ENCODE measurements around the gene PFDN2.

The PFDN2 gene

DNA sequence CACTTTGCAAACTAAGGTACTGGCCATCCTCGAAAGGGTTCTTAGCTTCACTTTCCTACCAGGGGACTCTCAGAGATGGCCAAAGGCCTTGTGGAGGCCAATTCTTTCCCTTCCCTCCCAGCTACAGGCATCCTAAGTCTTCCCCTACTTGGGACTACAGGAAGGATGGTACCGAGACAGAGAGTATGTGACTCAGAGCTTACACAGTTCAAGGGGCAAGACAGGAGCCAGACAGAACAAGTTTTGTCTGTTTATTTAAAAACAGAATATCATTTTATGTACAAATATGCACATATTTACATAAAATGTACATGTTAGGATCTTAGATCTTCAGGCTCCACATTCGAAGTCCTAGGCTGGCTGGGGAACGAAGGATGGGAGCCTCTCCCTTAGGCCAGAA, 47.1 kb downstream of the PFDN2 start:
- H3K4me1 ChIP-seq = no peaks in the 10 kb centered on the region

DNA sequence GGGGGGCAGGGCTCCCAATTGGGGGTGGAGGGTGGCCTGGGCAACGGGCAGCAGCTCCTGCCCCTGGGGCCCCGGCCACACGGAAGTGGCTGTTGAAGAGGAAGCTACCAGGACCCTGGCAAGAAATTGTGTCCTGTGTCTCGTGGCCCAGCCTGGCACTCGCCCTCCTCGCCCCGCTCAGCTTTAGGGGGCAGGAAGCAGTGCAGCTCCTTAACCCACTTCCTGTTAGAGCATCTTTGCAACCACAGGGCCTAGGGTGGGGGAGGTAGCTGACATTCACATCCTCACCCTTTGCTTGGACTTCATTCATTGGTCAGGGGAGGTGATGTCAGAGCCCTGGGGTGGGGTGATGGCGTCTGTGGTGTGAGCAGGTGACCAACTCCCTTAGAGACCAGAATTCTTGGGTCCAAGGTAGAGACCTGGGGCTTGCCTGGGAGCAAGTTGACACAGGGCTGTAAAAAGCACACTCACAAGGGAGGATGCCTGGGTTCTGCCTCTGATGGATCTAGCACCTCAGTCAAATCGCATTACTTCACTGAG, 48.0 kb downstream of the PFDN2 start, which contains the start of gene ARHGAP30:
Gene ARHGAP30 (minus strand): TSS at position 161 of the 540 bp plus-strand sequence. CDS start 267 bp downstream, outside the sequence.
- Histone ChIP-seq H3K4me3 (ENCODE audit: low read depth, low read length) (no peak within 1 kb of the TSS), H3K27ac (no peak within 1 kb of the TSS), H3K4me1 (no peaks in the 10 kb centered on the region), H3K9ac (no peak within 1 kb of the TSS), H3K4me2 (ENCODE audit: low read length) (no peak within 1 kb of the TSS), H2AFZ (no peak within 1 kb of the TSS), H3K79me2 (no peaks in the 10 kb centered on the region), H3K36me3 (ENCODE audit: control insufficient read depth, insufficient read depth, low read length) (no peaks in the 10 kb centered on the region), H3K9me3 (ENCODE audit: control insufficient read depth, low read length) (no peaks in the 10 kb centered on the region), H3K27me3 (ENCODE audit: control insufficient read depth, insufficient read depth, low read length) (no peaks in the 10 kb centered on the region)
- TF ChIP-seq, protein P1, sequence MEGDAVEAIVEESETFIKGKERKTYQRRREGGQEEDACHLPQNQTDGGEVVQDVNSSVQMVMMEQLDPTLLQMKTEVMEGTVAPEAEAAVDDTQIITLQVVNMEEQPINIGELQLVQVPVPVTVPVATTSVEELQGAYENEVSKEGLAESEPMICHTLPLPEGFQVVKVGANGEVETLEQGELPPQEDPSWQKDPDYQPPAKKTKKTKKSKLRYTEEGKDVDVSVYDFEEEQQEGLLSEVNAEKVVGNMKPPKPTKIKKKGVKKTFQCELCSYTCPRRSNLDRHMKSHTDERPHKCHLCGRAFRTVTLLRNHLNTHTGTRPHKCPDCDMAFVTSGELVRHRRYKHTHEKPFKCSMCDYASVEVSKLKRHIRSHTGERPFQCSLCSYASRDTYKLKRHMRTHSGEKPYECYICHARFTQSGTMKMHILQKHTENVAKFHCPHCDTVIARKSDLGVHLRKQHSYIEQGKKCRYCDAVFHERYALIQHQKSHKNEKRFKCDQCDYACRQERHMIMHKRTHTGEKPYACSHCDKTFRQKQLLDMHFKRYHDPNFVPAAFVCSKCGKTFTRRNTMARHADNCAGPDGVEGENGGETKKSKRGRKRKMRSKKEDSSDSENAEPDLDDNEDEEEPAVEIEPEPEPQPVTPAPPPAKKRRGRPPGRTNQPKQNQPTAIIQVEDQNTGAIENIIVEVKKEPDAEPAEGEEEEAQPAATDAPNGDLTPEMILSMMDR (IDR thresholded peaks at IDR 0.05) = no peak

More for the DNA sequence above, 47.1 kb downstream of the PFDN2 start:
- Histone ChIP-seq H2AFZ (no peak overlapping the region), H3K9ac (no peak overlapping the region), H3K4me2 (ENCODE audit: low read length) (no peak overlapping the region), H3K27me3 (ENCODE audit: control insufficient read depth, insufficient read depth, low read length) (no peaks in the 10 kb centered on the region), H3K9me3 (ENCODE audit: control insufficient read depth, low read length) (no peaks in the 10 kb centered on the region), H3K36me3 (ENCODE audit: control insufficient read depth, insufficient read depth, low read length) (no peaks in the 10 kb centered on the region), H3K4me3 (ENCODE audit: low read depth, low read length) (no peak overlapping the region), H3K79me2 (no peaks in the 10 kb centered on the region), H3K27ac (no peak overlapping the region)
- TF ChIP-seq, protein P1 (IDR thresholded peaks at IDR 0.05) = no peak

DNA sequence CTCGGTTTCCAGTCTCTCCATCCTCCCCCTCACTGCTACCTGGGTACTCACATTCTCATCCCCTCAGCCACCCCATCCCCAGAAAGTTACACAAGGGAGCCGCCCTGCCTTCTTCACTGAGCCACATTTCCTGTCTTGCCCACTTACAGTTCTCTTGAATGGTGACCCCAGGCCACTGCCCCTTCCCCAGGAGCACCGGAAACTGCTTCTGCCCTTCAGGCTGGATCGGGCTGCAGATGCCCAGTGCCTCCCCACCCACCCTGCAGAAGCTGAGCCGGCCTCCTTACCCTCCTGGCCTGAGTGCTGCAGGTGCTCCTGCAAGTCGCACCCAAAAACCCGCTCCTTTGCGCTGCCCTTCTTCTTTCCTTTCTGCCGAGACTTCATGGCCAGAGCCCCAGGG, 48.6 kb downstream of the PFDN2 start:
- no peaks in the 10 kb centered on the region for H3K27me3 ChIP-seq (ENCODE audit: control insufficient read depth, insufficient read depth, low read length)
- no peak overlapping the region for H3K27ac ChIP-seq
- H3K4me1 ChIP-seq = no peaks in the 10 kb centered on the region
- TF ChIP-seq, protein P1 (IDR thresholded peaks at IDR 0.05) = no peak
- no peak overlapping the region for H2AFZ ChIP-seq
- no peaks in the 10 kb centered on the region for H3K9me3 ChIP-seq (ENCODE audit: control insufficient read depth, low read length)
- no peak overlapping the region for H3K9ac ChIP-seq
- H3K4me3 ChIP-seq (ENCODE audit: low read depth, low read length) = no peak overlapping the region
- no peaks in the 10 kb centered on the region for H3K79me2 ChIP-seq
- H3K4me2 ChIP-seq (ENCODE audit: low read length) = no peak overlapping the region
- H3K36me3 ChIP-seq (ENCODE audit: control insufficient read depth, insufficient read depth, low read length) = no peaks in the 10 kb centered on the region

DNA sequence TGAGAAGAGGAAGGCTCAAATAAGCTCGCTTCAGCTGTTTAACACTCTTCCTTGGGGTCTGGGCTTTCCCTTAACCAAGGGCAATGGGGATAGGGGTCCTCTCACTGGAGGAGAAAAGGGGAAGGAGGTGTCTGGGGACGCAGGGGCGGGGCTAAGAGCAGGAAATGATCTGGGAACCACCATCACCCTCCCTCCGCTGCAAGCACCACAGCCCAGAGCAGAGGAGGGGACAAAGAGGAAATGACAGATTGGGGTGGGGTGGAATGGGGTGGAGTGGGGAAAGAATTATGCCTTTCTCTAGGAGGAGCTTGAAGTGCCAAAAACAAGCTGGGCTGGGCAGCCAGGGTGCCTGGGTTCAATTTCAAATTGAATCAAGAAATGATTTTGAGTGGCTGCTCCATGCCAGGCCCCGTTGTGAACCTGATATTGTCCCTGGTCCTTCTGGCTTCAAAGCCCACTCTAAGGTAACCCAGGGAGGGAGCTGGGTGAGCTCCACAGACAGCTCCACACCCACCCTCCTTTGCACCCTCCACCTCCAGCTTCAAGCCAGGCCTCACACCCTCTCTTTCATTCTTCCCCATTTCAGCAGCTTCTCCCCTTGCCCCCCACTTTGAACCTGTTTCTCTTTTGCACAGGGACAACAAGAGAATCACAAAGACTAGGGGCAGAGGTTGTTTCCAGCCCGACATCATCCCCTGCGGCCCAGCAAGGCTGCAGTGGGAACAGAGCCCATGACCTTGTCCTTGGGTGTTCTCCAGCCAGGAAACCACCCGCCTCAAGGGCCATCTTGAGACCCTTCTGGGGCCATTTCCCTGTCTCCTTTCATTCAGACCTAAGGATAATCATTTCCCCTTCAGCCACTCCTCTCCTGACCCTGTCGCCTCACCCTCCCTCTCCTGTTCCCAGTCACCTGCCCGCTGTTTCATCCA, 49.3 kb downstream of the PFDN2 start:
- TF ChIP-seq, protein P1 (IDR thresholded peaks at IDR 0.05) = no peak
- Histone ChIP-seq H3K9me3 (ENCODE audit: control insufficient read depth, low read length) (no peaks in the 10 kb centered on the region), H3K79me2 (no peaks in the 10 kb centered on the region), H2AFZ (no peak overlapping the region), H3K27me3 (ENCODE audit: control insufficient read depth, insufficient read depth, low read length) (no peaks in the 10 kb centered on the region), H3K4me1 (no peaks in the 10 kb centered on the region), H3K4me3 (ENCODE audit: low read depth, low read length) (no peak overlapping the region), H3K4me2 (ENCODE audit: low read length) (no peak overlapping the region), H3K27ac (no peak overlapping the region), H3K9ac (no peak overlapping the region), H3K36me3 (ENCODE audit: control insufficient read depth, insufficient read depth, low read length) (no peaks in the 10 kb centered on the region)

Measured in parathyroid adenoma (tissue), 2 donors.